HT-29 (cell line): ENCODE measurements around the gene ALG8. TPM values are rescaled to one million over a fixed set of nuclear protein-coding genes. Genes with fewer than 3 reads are reported as not detected.

Experiments used
- DNase-seq: peaks from one replicate; pipeline ENCODE4 v3.0.0-alpha.2; 2015; ENCODE audit warnings: low spot score
- total RNA-seq: library from RNA; depleted of rRNA; stranded (reverse); fragments of >200 nt; shearing (Covaris generic); gene quantifications from 2 replicates; pipeline ENCODE4 v1.2.3, GENCODE V29; 2014

The ALG8 gene
- total RNA-seq, 1 experiment from 2014 or later, result 41.9 TPM

GRCh38 chr11:78160557-78160956, 21.1 kb upstream of the ALG8 start:
- DNase-seq, result no peak

- no peak for DNase-seq
Measured at GRCh38 chr11:78158987-78159652, 19.7 kb upstream of the ALG8 start.

- no peak for DNase-seq
Measured at GRCh38 chr11:78156127-78156844, 16.9 kb upstream of the ALG8 start.

- no peak for DNase-seq
Measured at GRCh38 chr11:78151804-78152203, 12.4 kb upstream of the ALG8 start.

- DNase-seq, result no peak
Measured at GRCh38 chr11:78150754-78151153, 11.3 kb upstream of the ALG8 start.

- DNase-seq, result no peak
Measured at GRCh38 chr11:78150346-78150745, 10.9 kb upstream of the ALG8 start.

- peak; percentile 43 for DNase-seq
Measured at GRCh38 chr11:78149646-78150045, 10.2 kb upstream of the ALG8 start.

- no peak for DNase-seq
Measured at GRCh38 chr11:78147807-78148206, 8.4 kb upstream of the ALG8 start.

GRCh38 chr11:78145511-78146025, 6.1 kb upstream of the ALG8 start:
- no peak for DNase-seq

- no peak for DNase-seq
Measured at GRCh38 chr11:78140392-78141077, 1.1 kb upstream of the ALG8 start.

- DNase-seq, result peak; percentile 81
Measured at GRCh38 chr11:78138694-78139421, 568 bp downstream of the ALG8 start.

GRCh38 chr11:78138291-78138690, 1.1 kb downstream of the ALG8 start:
- DNase-seq, result no peak

GRCh38 chr11:78132475-78132874, 7.0 kb downstream of the ALG8 start:
- DNase-seq, result no peak

GRCh38 chr11:78131956-78132355, 7.5 kb downstream of the ALG8 start:
- DNase-seq, result no peak

- no peak for DNase-seq
Measured at GRCh38 chr11:78127403-78127802, 12.0 kb downstream of the ALG8 start.

- no peak for DNase-seq
Measured at GRCh38 chr11:78112582-78113275, 26.7 kb downstream of the ALG8 start.

- DNase-seq, result no peak
Measured at GRCh38 chr11:78111298-78111697, 28.1 kb downstream of the ALG8 start.

- DNase-seq, result no peak
Measured at GRCh38 chr11:78110830-78111229, 28.6 kb downstream of the ALG8 start.

GRCh38 chr11:78110351-78110750, 29.1 kb downstream of the ALG8 start:
- DNase-seq, result no peak

GRCh38 chr11:78109081-78110015, 30.1 kb downstream of the ALG8 start:
- DNase-seq, result no peak
